ENCODE measurements around the gene TTC7B. TPM values are rescaled to one million over a fixed set of nuclear protein-coding genes. Genes with fewer than 3 reads are reported as not detected.

The TTC7B gene
- total and polyA plus RNA-seq, 9 of the 15 experiments (the other 6 are each of a cell fraction or from before 2014, with no cell fraction given) = 2.2 to 77.2 (median 36.7) TPM

- in situ Hi-C loops (cut with MboI) (no loop called here), intact Hi-C loops (cut with micrococcal nuclease) (loop anchor here (2.0 kb wide), 1 partner anchor 47 kb away; no protein-coding TSS in a partner anchor)
- Histone ChIP-seq H3K27ac (ENCODE audit: extremely low read depth, low read depth, low read length) (no peak overlapping the region), H3K36me3 (ENCODE audit: control insufficient read depth, insufficient read depth, low read length) (no peaks in the 10 kb centered on the region), H2AFZ (ENCODE audit: low read depth, low read length) (no peak overlapping the region), H3K4me1 (replicated peaks in 1 of 2; ENCODE audit: control insufficient read depth in 2 of 2, insufficient read depth in 2 of 2, low read length in 2 of 2) (peaks cover 10 to 12% of the 10 kb centered on the region in 2 experiments; a peak in 4 of 5 replicates), H3K27me3 (ENCODE audit: control insufficient read depth in 2 of 2, insufficient read depth in 2 of 2, low read length in 2 of 2) (no peaks in the 10 kb centered on the region), H3K9me1 (ENCODE audit: control insufficient read depth, insufficient read depth, low read length) (no peaks in the 10 kb centered on the region), H3K9me3 (replicated peaks; ENCODE audit: control insufficient read depth, insufficient read depth, low read depth, low read length) (peaks cover 5% of the 10 kb centered on the region; the same call in 1 of the 2 replicates), H4K20me1 (replicated peaks; ENCODE audit: control insufficient read depth, insufficient read depth, low read length) (no peaks in the 10 kb centered on the region), H3K4me2 (ENCODE audit: insufficient read depth, low read length) (no peak overlapping the region), H3K79me2 (ENCODE audit: control insufficient read depth, insufficient read depth, low read length) (peaks cover 7% of the 10 kb centered on the region; the same call in 1 of the 3 replicates), H3K4me3 (no peak overlapping the region), H3K9ac (ENCODE audit: insufficient read depth in 1 of 2, low read depth in 2 of 2, low read length in 2 of 2) (no peak overlapping the region)
- no peak for ATAC-seq
- TF ChIP-seq SAP30 (IDR thresholded peaks at IDR 0.05; ENCODE audit: borderline replicate concordance, insufficient read depth, low read depth, low read length, poor library complexity, severe bottlenecking) = no peak
- no peak for TF ChIP-seq ZNF134 (CRISPR knock-in tag; conservative IDR thresholded peaks at IDR 0.05)
- TF ChIP-seq DACH1 (IDR thresholded peaks at IDR 0.05; ENCODE audit: partially characterized antibody) = no peak
- no peak for TF ChIP-seq SREBF2 (CRISPR knock-in tag; IDR thresholded peaks at IDR 0.05)
- no peak for TF ChIP-seq ZNF280A (IDR thresholded peaks at IDR 0.05; ENCODE audit: low read depth, partially characterized antibody)
- TF ChIP-seq ZNF717 (CRISPR knock-in tag; IDR thresholded peaks at IDR 0.05) = no peak
- no peak for TF ChIP-seq ZC3H8 (IDR thresholded peaks at IDR 0.05)
- TF ChIP-seq ZNF224 (CRISPR knock-in tag; IDR thresholded peaks at IDR 0.05) = no peak
- no peak for TF ChIP-seq ATF7 (IDR thresholded peaks at IDR 0.05)
- TF ChIP-seq E2F4 (CRISPR knock-in tag; IDR thresholded peaks at IDR 0.05; ENCODE audit: low read depth) = no peak
- TF ChIP-seq NCOR1 (IDR thresholded peaks at IDR 0.05) = no peak
- TF ChIP-seq NR2F6 (CRISPR knock-in tag; IDR thresholded peaks at IDR 0.05) = no peak
- no peak for TF ChIP-seq THRA (IDR thresholded peaks at IDR 0.05)
- no peak for TF ChIP-seq NR3C1 (CRISPR knock-in tag; IDR thresholded peaks at IDR 0.05)
- no peak for TF ChIP-seq GTF2A2 (tag; IDR thresholded peaks at IDR 0.05)
- TF ChIP-seq DIDO1 (tag; IDR thresholded peaks at IDR 0.05; ENCODE audit: low read depth) = no peak
- TF ChIP-seq GATA2 (CRISPR knock-in tag; IDR thresholded peaks at IDR 0.05) = no peak
- TF ChIP-seq U2AF2 (optimal IDR thresholded peaks at IDR 0.05; ENCODE audit: low read depth, low read length) = no peak
- no peak for TF ChIP-seq NRF1 (conservative IDR thresholded peaks at IDR 0.05 in 1 of 2, IDR thresholded peaks at IDR 0.05 in 1 of 2)
- CTCF ChIA-PET (ENCODE audit: low intra/inter-chr PET ratio) = no interaction called here
- FAIRE-seq = no peak
- DNase-seq (ENCODE audit: extremely low read depth in 1 of 4, low spot score in 3 of 4) = no peak
- no TSS peak for BruUV-seq (replicated peaks)
- POLR2A ChIA-PET = no interaction called here
- 64% methylated on average over 4 of the region's 4 CpGs for WGBS (ENCODE audit: insufficient coverage, low coverage, missing lambda C conversion rate)
Measured at GRCh38 chr14:90760078-90760444, 56.2 kb downstream of the TTC7B start.

Data from K562 (cell line).